ENCODE measurements around the gene DIAPH3.

Gene DIAPH3

DNA sequence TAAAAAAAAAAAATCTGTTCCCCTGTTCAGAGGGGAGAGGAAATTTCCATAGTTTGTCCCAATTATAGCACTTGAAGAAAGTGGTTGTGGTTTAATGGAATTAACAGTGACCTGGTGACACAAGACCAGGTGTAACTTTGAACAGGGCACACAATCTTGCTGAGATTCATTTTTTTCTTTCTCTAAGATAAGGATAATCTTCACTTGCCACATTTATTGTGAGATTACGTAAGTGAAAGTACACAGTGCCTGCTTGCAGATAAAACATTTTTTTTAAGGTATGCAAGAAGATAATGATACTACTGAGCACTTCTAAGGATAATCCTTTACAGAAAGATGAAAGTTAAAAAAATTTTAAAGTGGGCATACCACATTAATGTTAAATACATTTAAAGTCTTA, 448.1 kb downstream of the DIAPH3 start:
- TF ChIP-seq, protein P1, sequence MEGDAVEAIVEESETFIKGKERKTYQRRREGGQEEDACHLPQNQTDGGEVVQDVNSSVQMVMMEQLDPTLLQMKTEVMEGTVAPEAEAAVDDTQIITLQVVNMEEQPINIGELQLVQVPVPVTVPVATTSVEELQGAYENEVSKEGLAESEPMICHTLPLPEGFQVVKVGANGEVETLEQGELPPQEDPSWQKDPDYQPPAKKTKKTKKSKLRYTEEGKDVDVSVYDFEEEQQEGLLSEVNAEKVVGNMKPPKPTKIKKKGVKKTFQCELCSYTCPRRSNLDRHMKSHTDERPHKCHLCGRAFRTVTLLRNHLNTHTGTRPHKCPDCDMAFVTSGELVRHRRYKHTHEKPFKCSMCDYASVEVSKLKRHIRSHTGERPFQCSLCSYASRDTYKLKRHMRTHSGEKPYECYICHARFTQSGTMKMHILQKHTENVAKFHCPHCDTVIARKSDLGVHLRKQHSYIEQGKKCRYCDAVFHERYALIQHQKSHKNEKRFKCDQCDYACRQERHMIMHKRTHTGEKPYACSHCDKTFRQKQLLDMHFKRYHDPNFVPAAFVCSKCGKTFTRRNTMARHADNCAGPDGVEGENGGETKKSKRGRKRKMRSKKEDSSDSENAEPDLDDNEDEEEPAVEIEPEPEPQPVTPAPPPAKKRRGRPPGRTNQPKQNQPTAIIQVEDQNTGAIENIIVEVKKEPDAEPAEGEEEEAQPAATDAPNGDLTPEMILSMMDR (IDR thresholded peaks at IDR 0.05; ENCODE audit: low read depth, low read length): no peak
- no peak for DNase-seq (ENCODE audit: extremely low read depth, low read depth)

DNA sequence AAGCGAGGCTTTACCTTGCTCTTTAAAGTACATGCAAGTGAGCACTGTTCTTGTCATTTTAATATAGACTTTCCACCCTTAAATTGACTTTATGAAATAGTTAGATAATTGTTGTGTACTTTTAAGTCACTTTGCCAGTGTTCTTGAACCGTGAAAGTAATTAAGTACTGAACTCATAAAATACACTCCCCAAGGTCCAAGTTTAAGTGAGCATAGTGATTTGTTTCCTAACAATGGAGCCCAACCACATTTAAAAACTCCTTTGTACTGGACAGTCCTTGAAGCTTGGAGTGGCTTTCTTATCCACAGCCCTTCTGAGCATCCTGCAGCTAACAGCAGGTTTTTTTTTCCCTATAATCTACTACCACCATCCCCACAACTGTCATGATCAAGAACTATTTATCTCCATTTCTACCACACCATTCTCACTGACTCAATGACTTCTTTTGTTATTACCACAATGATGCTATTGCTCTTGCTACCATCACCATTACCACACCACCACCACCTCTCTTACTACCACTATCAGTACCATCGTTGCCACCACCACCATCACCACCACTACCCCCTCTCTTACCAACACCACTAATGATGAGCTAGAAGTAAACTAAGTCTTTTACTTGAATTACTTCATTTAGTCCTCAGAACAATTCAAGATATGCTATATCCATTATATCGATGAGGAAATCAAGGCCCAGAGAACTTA, 452.6 kb downstream of the DIAPH3 start:
- DNase-seq (ENCODE audit: extremely low read depth, low read depth): peak; percentile 19
- TF ChIP-seq, protein P1 (IDR thresholded peaks at IDR 0.05; ENCODE audit: low read depth, low read length): no peak

DNA sequence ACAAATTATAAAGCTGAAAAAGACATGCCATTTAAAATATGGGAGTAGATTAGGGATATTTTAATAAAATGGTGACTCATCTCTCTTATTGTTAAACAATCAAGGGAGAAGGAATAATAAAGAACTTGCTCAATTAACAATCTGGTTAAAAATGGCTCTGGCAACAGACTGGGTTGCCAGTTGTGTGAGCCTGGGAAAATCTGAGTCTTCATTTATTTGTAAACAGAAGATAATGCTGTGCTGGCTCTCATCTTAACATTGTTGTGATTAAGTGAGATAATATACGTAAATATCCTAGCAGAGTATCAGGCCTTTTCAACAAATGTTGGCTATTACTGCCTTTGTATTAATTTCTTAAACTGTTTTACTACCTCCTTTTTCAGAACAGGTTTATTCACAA, 453.3 kb downstream of the DIAPH3 start:
- DNase-seq (ENCODE audit: extremely low read depth, low read depth): no peak
- TF ChIP-seq, protein P1 (IDR thresholded peaks at IDR 0.05; ENCODE audit: low read depth, low read length): no peak

DNA sequence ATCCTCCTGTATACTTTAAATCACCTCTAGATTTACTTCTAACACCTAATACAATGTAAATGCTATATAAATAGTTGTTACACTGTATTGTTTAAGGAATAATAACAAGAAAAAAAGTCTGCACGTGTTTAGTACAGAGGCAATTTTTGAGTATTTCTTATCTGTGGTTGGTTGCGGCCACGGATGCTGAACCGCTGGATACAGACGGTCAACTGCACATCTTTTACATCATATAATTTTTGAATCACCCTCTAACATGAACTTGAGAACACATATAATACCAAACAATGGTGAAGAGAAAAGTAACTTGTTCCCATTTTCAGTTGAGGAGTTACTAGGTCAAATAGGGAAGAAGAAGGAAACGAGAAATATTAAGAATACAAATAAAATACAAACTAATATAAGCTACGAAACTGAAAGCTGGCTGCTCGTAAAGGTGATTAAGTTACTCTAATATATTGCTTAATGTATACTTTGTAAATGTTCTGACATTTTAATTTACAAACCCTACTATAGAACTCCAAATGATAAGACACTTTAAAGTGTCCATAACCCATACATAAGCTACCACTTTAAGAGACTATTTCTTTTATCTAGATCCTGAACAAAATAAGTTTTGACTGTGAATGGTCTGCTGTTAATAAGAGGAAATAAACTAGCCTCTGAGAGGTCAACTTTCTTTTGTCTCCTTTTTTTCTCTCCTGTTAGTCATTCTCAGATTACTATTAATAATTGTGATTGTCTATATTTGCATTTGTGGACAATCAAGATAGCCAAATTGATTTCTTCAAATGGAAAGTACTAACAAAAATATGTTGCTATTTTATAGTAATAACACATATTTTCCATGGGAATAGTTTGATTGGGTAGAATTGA, 457.4 kb downstream of the DIAPH3 start:
- TF ChIP-seq, protein P1 (IDR thresholded peaks at IDR 0.05; ENCODE audit: low read depth, low read length): no peak
- no peak for DNase-seq (ENCODE audit: extremely low read depth, low read depth)

DNA sequence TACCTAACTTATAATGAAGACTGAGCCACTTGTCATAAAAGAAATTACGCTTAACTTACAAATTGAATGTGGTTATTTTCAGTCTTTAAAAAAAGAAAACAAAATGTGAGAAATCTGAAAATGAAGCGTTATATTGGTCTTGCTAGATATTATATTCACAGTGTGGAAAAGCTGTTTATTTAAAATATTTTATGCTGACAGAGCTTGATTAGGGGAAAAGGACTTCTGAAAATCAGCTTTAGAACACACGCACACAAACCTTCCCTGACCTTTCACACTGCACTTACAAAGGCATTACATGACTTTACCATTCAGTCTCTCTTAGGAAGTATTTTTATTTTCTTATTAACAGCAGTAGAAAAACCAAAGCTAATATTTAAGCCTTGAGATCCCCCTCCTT, 461.5 kb downstream of the DIAPH3 start:
- TF ChIP-seq, protein P1 (IDR thresholded peaks at IDR 0.05; ENCODE audit: low read depth, low read length): no peak
- no peak for DNase-seq (ENCODE audit: extremely low read depth, low read depth)

DNA sequence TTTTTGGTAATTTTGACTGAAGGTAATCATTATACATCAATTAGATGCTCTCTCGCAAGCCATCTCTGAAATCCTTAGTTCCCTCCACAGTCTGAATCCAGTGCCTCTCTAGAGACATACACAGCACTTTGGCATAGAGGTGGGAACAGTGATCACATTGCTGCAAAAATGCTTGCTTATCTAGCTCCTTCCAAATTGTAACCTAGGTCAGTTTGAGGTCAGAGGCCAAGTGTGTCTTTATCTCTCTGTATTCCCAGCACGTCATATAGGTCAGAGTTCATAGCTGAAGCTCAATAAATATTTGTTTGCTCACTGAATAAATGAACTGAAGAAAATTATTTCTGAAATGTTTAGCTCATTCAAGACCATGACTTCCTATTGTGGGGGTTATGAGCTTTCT, 462.5 kb downstream of the DIAPH3 start:
- TF ChIP-seq, protein P1 (IDR thresholded peaks at IDR 0.05; ENCODE audit: low read depth, low read length): no peak
- DNase-seq (ENCODE audit: extremely low read depth, low read depth): no peak

DNA sequence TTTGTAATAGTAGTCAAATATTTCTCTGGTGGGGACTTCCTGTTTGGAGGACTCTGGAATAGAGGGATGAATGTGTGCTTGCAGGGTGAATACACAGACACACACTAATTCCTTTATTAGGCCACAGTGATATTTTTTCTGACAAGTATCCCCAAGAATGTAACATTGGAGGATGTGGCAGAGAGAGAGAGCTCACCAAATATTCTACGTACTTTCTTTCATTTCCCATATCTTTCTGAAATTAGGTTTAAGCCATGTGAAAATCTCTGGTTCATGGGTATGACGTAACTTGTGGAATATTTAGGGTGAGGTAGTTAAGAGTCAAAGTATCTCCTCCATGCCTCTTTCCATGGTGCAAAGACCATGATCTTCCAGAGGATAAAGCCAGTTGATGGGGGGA, 463.4 kb downstream of the DIAPH3 start:
- TF ChIP-seq, protein P1 (IDR thresholded peaks at IDR 0.05; ENCODE audit: low read depth, low read length): no peak
- DNase-seq (ENCODE audit: extremely low read depth, low read depth): no peak

Data from AG09319 (cell line).